ENCODE measurements around the gene JUND.

- TF ChIP-seq CTCF (IDR thresholded peaks at IDR 0.05 in 8 of 11, conservative IDR thresholded peaks at IDR 0.05 in 3 of 11) (no peak), POLR2A (IDR thresholded peaks at IDR 0.05) (no peak), POLR2AphosphoS5 (IDR thresholded peaks at IDR 0.05) (no peak)
Observed at GRCh38 chr19:18265582-18265981, 15.8 kb downstream of the JUND start.
